ENCODE measurements around the gene PSG5.
"Not testable (repeated sequence)": the region's sequence is repeated elsewhere in the genome, so short reads cannot be mapped to it uniquely, and the experiment has no call there.

- TF ChIP-seq CTCF (IDR thresholded peaks at IDR 0.05; ENCODE audit: low read length); EZH2 (IDR thresholded peaks at IDR 0.05; ENCODE audit: borderline replicate concordance, low read length): not testable (repeated sequence)
These were observed 36.5 kb downstream of the PSG5 start for GRCh38 chr19:43149788-43150187.
